ENCODE results near the gene LCN12. TPM values are rescaled to one million over a fixed set of nuclear protein-coding genes. Genes with fewer than 3 reads are reported as not detected.
"Not testable (repeated sequence)": the region's sequence is repeated elsewhere in the genome, so short reads cannot be mapped to it uniquely, and the experiment has no call there.

Gene LCN12
- total RNA-seq, 4 donors from 2014 or later, result 5.4 to 43.2 (median 10.3) TPM; not detected in 1

GRCh38 chr9:136997830-136998234 lies 45.8 kb downstream of the LCN12 start:
- Histone ChIP-seq H3K4me3 (no peak overlapping the region), H3K36me3 (no peaks in the 10 kb centered on the region), H3K9me3 (no peaks in the 10 kb centered on the region), H3K4me1 (peaks cover 0 to 16% of the 10 kb centered on the region in 2 donors), H3K27me3 (no peaks in the 10 kb centered on the region), H3K27ac (no peak overlapping the region)
- intact Hi-C loops (cut with DNase I; ENCODE audit: low total_unique reads), result no loop called here
- no peak for TF ChIP-seq CTCF (IDR thresholded peaks at IDR 0.05)
- TF ChIP-seq POLR2A (IDR thresholded peaks at IDR 0.05), result no peak
- DNase-seq, result no peak

- no peak for DNase-seq
- H3K27me3 ChIP-seq, result no peaks in the 10 kb centered on the region
- no peaks in the 10 kb centered on the region for H3K9me3 ChIP-seq
- no peaks in the 10 kb centered on the region for H3K36me3 ChIP-seq
- H3K4me3 ChIP-seq, result no peak overlapping the region
- peaks cover 0 to 13% of the 10 kb centered on the region in 2 donors for H3K4me1 ChIP-seq
- intact Hi-C loops (cut with DNase I; ENCODE audit: low total_unique reads), result no loop called here
- TF ChIP-seq CTCF (IDR thresholded peaks at IDR 0.05), result no peak
- no peak for TF ChIP-seq POLR2A (IDR thresholded peaks at IDR 0.05)
- no peak overlapping the region for H3K27ac ChIP-seq
Measured at GRCh38 chr9:137000177-137000930, 48.3 kb downstream of the LCN12 start.

GRCh38 chr9:137001857-137002645 lies 50.0 kb downstream of the LCN12 start:
- H3K36me3 ChIP-seq, result no peaks in the 10 kb centered on the region
- no peaks in the 10 kb centered on the region for H3K4me1 ChIP-seq
- H3K4me3 ChIP-seq, result no peak overlapping the region
- DNase-seq, result no peak
- H3K27ac ChIP-seq, result no peak overlapping the region
- H3K27me3 ChIP-seq, result no peaks in the 10 kb centered on the region
- intact Hi-C loops (cut with DNase I; ENCODE audit: low total_unique reads), result no loop called here
- no peaks in the 10 kb centered on the region for H3K9me3 ChIP-seq
- no peak for TF ChIP-seq CTCF (IDR thresholded peaks at IDR 0.05)
- TF ChIP-seq POLR2A (IDR thresholded peaks at IDR 0.05), result no peak

- TF ChIP-seq POLR2A (IDR thresholded peaks at IDR 0.05) (no peak), CTCF (IDR thresholded peaks at IDR 0.05) (no peak)
- Histone ChIP-seq H3K27ac (no peak overlapping the region), H3K4me1 (no peaks in the 10 kb centered on the region), H3K9me3 (no peaks in the 10 kb centered on the region), H3K27me3 (no peaks in the 10 kb centered on the region), H3K36me3 (no peaks in the 10 kb centered on the region), H3K4me3 (no peak overlapping the region)
- intact Hi-C loops (cut with DNase I; ENCODE audit: low total_unique reads), result no loop called here
- DNase-seq, result no peak
Measured at GRCh38 chr9:137002646-137003041, 50.6 kb downstream of the LCN12 start.

- intact Hi-C loops (cut with DNase I; ENCODE audit: low total_unique reads); H3K9me3 ChIP-seq; H3K27ac ChIP-seq; H3K36me3 ChIP-seq; H3K4me1 ChIP-seq; H3K4me3 ChIP-seq; DNase-seq; H3K27me3 ChIP-seq: not testable (repeated sequence)
- TF ChIP-seq CTCF (IDR thresholded peaks at IDR 0.05), result peak in 1 of 4 experiments; percentile 24
Measured at GRCh38 chr9:137004285-137004684, 52.2 kb downstream of the LCN12 start.
